WI38 (cell line): ENCODE data around the gene U2AF1L4.

Experiments
- H3K4me3 ChIP-seq: 2 replicates; pipeline ENCODE4 v1.5.1; 2011; ENCODE audit warnings: low read depth, mild to moderate bottlenecking, control low read depth, low read length
- CTCF ChIP-seq: IDR thresholded peaks from 2 replicates; pipeline ENCODE4 v1.5.1; 2012; ENCODE audit warnings: low read depth, mild to moderate bottlenecking, control low read depth, low read length

The U2AF1L4 gene

GRCh38 chr19:35719402-35720162 is 25.6 kb downstream of the U2AF1L4 start:
- TF ChIP-seq CTCF = no peak
- H3K4me3 ChIP-seq = peak overlapping the region; percentile 89

- H3K4me3 ChIP-seq = peak overlapping the region; percentile 89
- TF ChIP-seq CTCF = no peak
Observed at GRCh38 chr19:35718345-35719041, 26.7 kb downstream of the U2AF1L4 start.

GRCh38 chr19:35717665-35718344 is 27.4 kb downstream of the U2AF1L4 start, which contains the start of gene KMT2B:
Gene KMT2B (plus strand): TSS chr19:35718003. CDS start chr19:35718019, 16 bp downstream.
- TF ChIP-seq CTCF = no peak
- H3K4me3 ChIP-seq = peak within 1 kb of the TSS; percentile 89

GRCh38 chr19:35716801-35717664 is 28.2 kb downstream of the U2AF1L4 start:
- peak; percentile 90 for TF ChIP-seq CTCF
- H3K4me3 ChIP-seq = peak overlapping the region; percentile 78

- H3K4me3 ChIP-seq = peak overlapping the region; percentile 78
- TF ChIP-seq CTCF = no peak
Observed at GRCh38 chr19:35715981-35716800, 29.0 kb downstream of the U2AF1L4 start.

GRCh38 chr19:35715355-35715809 is 29.8 kb downstream of the U2AF1L4 start:
- TF ChIP-seq CTCF = no peak
- H3K4me3 ChIP-seq = no peak overlapping the region
